ENCODE data around the gene NAGPA. TPM values are rescaled to one million over a fixed set of nuclear protein-coding genes. Genes with fewer than 3 reads are reported as not detected.

Gene NAGPA
- total RNA-seq, 4 donors from 2014 or later = 42.6 to 250 (median 72.7) TPM

DNA sequence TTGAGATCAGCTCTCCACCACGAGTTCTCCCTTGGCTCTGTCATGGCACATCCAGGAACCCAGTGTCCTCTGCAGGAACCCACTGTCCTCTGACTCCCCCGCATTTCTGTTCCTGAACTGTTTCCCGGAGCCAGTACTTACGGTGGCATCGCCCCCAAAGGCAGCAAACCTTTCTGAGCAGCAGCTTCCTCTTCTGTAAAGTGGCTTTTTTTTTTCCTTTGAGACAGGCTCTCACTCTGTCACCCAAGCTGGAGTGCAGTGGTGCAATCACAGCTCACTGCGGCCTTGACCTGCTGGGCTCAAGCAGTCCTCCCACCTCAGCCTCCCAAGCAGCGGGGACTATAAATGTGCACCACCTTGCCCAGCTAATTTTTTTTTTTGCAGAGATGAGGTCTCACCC is 32.2 kb downstream of the NAGPA start:
- in situ Hi-C loops (cut with MboI; ENCODE audit: low pct_ligation_motif_present in 1 of 4, low pct_unique_long_range_greater_than_20kb in 1 of 4, low sequenced_read_pairs in 3 of 4) = no loop called here
- DNase-seq = no peak
- H3K27ac ChIP-seq = no peak overlapping the region
- no peaks in the 10 kb centered on the region for H3K4me1 ChIP-seq
- H3K9me3 ChIP-seq = no peaks in the 10 kb centered on the region
- intact Hi-C loops (cut with DNase I; ENCODE audit: low total_unique reads) = no loop called here
- TF ChIP-seq POLR2AphosphoS5 (IDR thresholded peaks at IDR 0.05) (no peak), POLR2A (IDR thresholded peaks at IDR 0.05) (no peak)
- TF ChIP-seq, protein P1, sequence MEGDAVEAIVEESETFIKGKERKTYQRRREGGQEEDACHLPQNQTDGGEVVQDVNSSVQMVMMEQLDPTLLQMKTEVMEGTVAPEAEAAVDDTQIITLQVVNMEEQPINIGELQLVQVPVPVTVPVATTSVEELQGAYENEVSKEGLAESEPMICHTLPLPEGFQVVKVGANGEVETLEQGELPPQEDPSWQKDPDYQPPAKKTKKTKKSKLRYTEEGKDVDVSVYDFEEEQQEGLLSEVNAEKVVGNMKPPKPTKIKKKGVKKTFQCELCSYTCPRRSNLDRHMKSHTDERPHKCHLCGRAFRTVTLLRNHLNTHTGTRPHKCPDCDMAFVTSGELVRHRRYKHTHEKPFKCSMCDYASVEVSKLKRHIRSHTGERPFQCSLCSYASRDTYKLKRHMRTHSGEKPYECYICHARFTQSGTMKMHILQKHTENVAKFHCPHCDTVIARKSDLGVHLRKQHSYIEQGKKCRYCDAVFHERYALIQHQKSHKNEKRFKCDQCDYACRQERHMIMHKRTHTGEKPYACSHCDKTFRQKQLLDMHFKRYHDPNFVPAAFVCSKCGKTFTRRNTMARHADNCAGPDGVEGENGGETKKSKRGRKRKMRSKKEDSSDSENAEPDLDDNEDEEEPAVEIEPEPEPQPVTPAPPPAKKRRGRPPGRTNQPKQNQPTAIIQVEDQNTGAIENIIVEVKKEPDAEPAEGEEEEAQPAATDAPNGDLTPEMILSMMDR (IDR thresholded peaks at IDR 0.05) = no peak
- no peaks in the 10 kb centered on the region for H3K36me3 ChIP-seq
- WGBS, 2 donors (ENCODE audit: low coverage in 1 of 2) = 57 to 78% methylated on average over 5 to 7 of the region's 7 CpGs
- H3K4me3 ChIP-seq = no peak overlapping the region
- no peaks in the 10 kb centered on the region for H3K27me3 ChIP-seq

DNA sequence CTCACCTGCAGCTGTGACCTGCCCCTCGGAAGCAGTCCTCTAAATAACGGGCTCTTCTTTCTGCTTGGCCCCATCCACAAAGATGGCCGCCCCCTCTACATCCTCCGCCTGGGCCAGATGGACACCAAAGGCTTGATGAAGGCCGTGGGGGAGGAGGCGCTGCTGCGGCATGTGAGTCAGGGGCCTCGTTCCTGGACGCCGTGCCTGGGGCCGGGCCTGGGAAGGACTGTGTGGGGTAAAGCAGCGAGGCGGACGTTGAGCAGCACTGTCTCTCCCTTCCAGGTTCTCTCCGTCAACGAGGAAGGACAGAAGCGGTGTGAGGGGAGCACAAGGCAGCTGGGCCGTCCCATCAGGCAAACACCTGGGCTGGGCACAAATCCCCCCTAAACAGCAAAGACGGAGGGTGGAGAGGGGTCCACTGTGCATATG is 33.1 kb downstream of the NAGPA start:
- H3K9me3 ChIP-seq = no peaks in the 10 kb centered on the region
- intact Hi-C loops (cut with DNase I; ENCODE audit: low total_unique reads) = no loop called here
- WGBS, 2 donors (ENCODE audit: low coverage in 1 of 2) = 88 to 95% methylated on average over 4 to 19 of the region's 19 CpGs
- H3K27ac ChIP-seq = no peak overlapping the region
- TF ChIP-seq EP300 (IDR thresholded peaks at IDR 0.05; ENCODE audit: low read depth) = no peak
- TF ChIP-seq, protein P1 (IDR thresholded peaks at IDR 0.05) = no peak
- TF ChIP-seq POLR2A (IDR thresholded peaks at IDR 0.05) = no peak
- no peak for TF ChIP-seq POLR2AphosphoS5 (IDR thresholded peaks at IDR 0.05)
- no peaks in the 10 kb centered on the region for H3K4me1 ChIP-seq
- no peaks in the 10 kb centered on the region for H3K36me3 ChIP-seq
- H3K27me3 ChIP-seq = no peaks in the 10 kb centered on the region
- H3K4me3 ChIP-seq = no peak overlapping the region
- DNase-seq = no peak
- in situ Hi-C loops (cut with MboI; ENCODE audit: low pct_ligation_motif_present in 1 of 4, low pct_unique_long_range_greater_than_20kb in 1 of 4, low sequenced_read_pairs in 3 of 4) = no loop called here

DNA sequence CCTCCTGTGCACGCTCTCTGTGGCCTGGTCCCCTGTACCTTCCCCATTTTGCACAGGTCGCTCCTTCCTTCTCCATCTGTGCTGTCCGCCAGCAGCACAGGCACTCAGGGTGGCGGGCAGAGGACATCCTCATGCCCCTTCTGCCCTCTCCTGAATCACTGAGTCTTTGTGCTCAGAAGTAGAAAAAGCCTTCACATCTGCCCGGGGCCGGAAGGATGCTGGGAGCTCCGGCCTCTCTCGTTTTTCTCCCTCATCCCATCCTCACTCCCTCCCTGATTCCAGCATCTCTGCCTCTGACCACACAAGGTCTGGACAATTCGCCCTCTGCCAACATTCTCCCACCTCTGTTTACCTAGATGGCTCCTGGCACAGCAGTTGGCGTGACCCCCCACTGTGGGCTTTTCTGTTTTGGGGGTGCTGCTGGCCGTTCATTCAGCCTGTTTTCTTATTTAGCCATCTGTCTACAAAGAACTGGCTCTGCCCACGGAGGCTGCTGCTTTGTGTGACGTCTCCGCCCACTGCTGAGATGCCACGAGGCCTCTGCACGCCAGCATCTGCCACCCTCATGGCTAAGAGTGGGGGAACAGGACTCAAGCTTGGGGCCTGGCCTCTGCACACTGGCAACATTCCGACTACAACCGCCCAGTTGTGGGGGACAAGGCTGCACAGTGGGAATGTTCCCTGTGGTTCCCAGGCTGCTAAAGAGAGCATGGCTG is 38.9 kb downstream of the NAGPA start:
- no peak for TF ChIP-seq POLR2A (IDR thresholded peaks at IDR 0.05)
- TF ChIP-seq, protein P1 (IDR thresholded peaks at IDR 0.05) = no peak
- Histone ChIP-seq H3K27ac (no peak overlapping the region), H3K4me1 (no peaks in the 10 kb centered on the region), H3K9me3 (no peaks in the 10 kb centered on the region), H3K4me3 (no peak overlapping the region), H3K27me3 (peaks cover 20% of the 10 kb centered on the region), H3K36me3 (no peaks in the 10 kb centered on the region)
- intact Hi-C loops (cut with DNase I; ENCODE audit: low total_unique reads) = no loop called here
- no peak for DNase-seq
- in situ Hi-C loops (cut with MboI; ENCODE audit: low pct_ligation_motif_present in 1 of 4, low pct_unique_long_range_greater_than_20kb in 1 of 4, low sequenced_read_pairs in 3 of 4) = no loop called here
- WGBS, 2 donors (ENCODE audit: low coverage in 1 of 2) = 67% methylated on average over 16 of the region's 18 CpGs; no CpG with 5 or more reads in 1 of the 2 donors

DNA sequence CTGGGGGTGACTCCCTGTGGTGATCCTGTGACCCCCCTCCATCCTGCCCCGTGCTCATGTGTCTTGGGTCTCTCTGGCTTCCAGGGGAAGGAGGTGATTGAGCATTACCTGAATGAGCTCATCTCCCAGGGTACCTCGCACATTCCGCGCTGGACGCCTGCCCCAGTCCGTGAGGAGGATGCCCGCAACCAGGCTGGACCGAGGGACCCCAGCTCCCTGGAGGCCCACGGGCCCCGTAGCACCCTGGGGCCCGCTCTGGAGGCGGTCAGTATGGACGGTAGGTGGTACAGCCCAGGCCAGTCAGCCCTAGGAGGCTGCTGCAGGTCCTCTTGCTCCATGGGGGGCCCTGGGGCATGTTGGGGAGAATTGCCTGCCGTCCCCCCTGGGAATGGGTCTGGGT is 42.0 kb downstream of the NAGPA start:
- 87% methylated on average over 13 of the region's 14 CpGs; no CpG with 5 or more reads in 1 of the 2 donors for WGBS, 2 donors (ENCODE audit: low coverage in 1 of 2)
- TF ChIP-seq EP300 (IDR thresholded peaks at IDR 0.05; ENCODE audit: low read depth) (no peak), POLR2A (IDR thresholded peaks at IDR 0.05) (no peak), POLR2AphosphoS5 (IDR thresholded peaks at IDR 0.05) (no peak)
- TF ChIP-seq, protein P1 (IDR thresholded peaks at IDR 0.05) = no peak
- intact Hi-C loops (cut with DNase I; ENCODE audit: low total_unique reads) (no loop called here), in situ Hi-C loops (cut with MboI; ENCODE audit: low pct_ligation_motif_present in 1 of 4, low pct_unique_long_range_greater_than_20kb in 1 of 4, low sequenced_read_pairs in 3 of 4) (no loop called here)
- no peaks in the 10 kb centered on the region for H3K36me3 ChIP-seq
- peaks cover 50% of the 10 kb centered on the region for H3K27me3 ChIP-seq
- H3K4me3 ChIP-seq = no peak overlapping the region
- no peak overlapping the region for H3K27ac ChIP-seq
- no peak for DNase-seq
- no peaks in the 10 kb centered on the region for H3K9me3 ChIP-seq
- H3K4me1 ChIP-seq = peaks cover 0 to 5% (median 2%) of the 10 kb centered on the region in 4 donors
